Loucy (cell line): Measurements from ENCODE around the gene FBLIM1.

Source experiments
- EZH2phosphoT487 ChIP-seq: fragments of 200-600 bp; IDR thresholded peaks from 2 replicates; pipeline ENCODE4 v1.6.1; 2018; ENCODE audit warnings: antibody characterized with exemption, mild to moderate bottlenecking, moderate library complexity, borderline replicate concordance
- TF ChIP-seq, protein P1 (sequence below): fragments of 200-600 bp; sonication (generic); conservative IDR thresholded peaks from 2 replicates; pipeline ENCODE4 v1.5.1; 2014; ENCODE audit warnings: mild to moderate bottlenecking, antibody characterized with exemption, low read length

GRCh38 chr1:15786581-15786980, 28.0 kb downstream of the FBLIM1 start:
- TF ChIP-seq, protein P1, sequence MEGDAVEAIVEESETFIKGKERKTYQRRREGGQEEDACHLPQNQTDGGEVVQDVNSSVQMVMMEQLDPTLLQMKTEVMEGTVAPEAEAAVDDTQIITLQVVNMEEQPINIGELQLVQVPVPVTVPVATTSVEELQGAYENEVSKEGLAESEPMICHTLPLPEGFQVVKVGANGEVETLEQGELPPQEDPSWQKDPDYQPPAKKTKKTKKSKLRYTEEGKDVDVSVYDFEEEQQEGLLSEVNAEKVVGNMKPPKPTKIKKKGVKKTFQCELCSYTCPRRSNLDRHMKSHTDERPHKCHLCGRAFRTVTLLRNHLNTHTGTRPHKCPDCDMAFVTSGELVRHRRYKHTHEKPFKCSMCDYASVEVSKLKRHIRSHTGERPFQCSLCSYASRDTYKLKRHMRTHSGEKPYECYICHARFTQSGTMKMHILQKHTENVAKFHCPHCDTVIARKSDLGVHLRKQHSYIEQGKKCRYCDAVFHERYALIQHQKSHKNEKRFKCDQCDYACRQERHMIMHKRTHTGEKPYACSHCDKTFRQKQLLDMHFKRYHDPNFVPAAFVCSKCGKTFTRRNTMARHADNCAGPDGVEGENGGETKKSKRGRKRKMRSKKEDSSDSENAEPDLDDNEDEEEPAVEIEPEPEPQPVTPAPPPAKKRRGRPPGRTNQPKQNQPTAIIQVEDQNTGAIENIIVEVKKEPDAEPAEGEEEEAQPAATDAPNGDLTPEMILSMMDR = no peak
- no peak for TF ChIP-seq EZH2phosphoT487
